SU-DHL-6 (cell line): ENCODE data around the gene ANKH.

Experiments used
- H2AFZ ChIP-seq: fragments of 200-600 bp; sonication (generic); 2 replicates; pipeline ENCODE4 v1.6.1; 2014; ENCODE audit warnings: low read depth, mild to moderate bottlenecking, moderate library complexity, mixed read lengths, antibody characterized with exemption, low read length; ENCODE audit not compliant: severe bottlenecking
- H3F3A ChIP-seq: fragments of 200-600 bp; shearing (Covaris generic); 2 replicates; pipeline ENCODE4 v1.6.0; 2016; ENCODE audit warnings: antibody characterized with exemption, mild to moderate bottlenecking; ENCODE audit not compliant: insufficient read depth
- H3K27ac ChIP-seq: fragments of 200-600 bp; sonication (generic); 2 replicates; pipeline ENCODE4 v1.5.1; 2016; ENCODE audit warnings: low read depth, mild to moderate bottlenecking, low read length, moderate library complexity, mixed read lengths
- H3K27me3 ChIP-seq: fragments of 200-600 bp; sonication (generic), shearing (Covaris generic); 2 replicates; pipeline ENCODE4 v1.6.0; 2014; ENCODE audit warnings: mild to moderate bottlenecking, low read length
- H3K36me3 ChIP-seq: fragments of 200-600 bp; sonication (generic); 2 replicates; pipeline ENCODE4 v1.6.1; 2014; ENCODE audit warnings: mild to moderate bottlenecking, low read length, mixed read lengths
- H3K4me2 ChIP-seq: fragments of 300-600, 200-600 bp; shearing (Covaris generic), sonication (generic); 2 replicates; pipeline ENCODE4 v1.6.0; 2014; ENCODE audit warnings: low read length, low read depth, mild to moderate bottlenecking; ENCODE audit not compliant: poor library complexity, severe bottlenecking
- H3K4me3 ChIP-seq: fragments of 200-600 bp; sonication (generic); 2 replicates; pipeline ENCODE4 v1.5.1; 2014; ENCODE audit warnings: antibody characterized with exemption, low read length, mild to moderate bottlenecking, mixed read lengths; ENCODE audit not compliant: insufficient read depth, poor library complexity, severe bottlenecking
- H3K79me2 ChIP-seq: fragments of 200-600 bp; sonication (generic); 2 replicates; pipeline ENCODE4 v1.6.1; 2014; ENCODE audit warnings: mild to moderate bottlenecking, low read length, moderate library complexity; ENCODE audit not compliant: insufficient read depth
- H3K9ac ChIP-seq: fragments of 200-600 bp; sonication (generic); 2 replicates; pipeline ENCODE4 v1.7.0; 2014; ENCODE audit warnings: mild to moderate bottlenecking, low read length
- H3K9me2 ChIP-seq: fragments of 200-600 bp; sonication (generic); replicated peaks from 2 replicates; pipeline ENCODE4 v1.6.1; 2014; ENCODE audit warnings: low read length; ENCODE audit not compliant: insufficient read depth
- H3K9me3 ChIP-seq: fragments of 200-600 bp; sonication (generic); 2 replicates; pipeline ENCODE4 v1.6.1; 2014; ENCODE audit warnings: low read length, mixed read lengths; ENCODE audit not compliant: insufficient read depth
- H4K20me1 ChIP-seq: fragments of 200-600 bp; sonication (generic); 2 replicates; pipeline ENCODE4 v1.6.1; 2014; ENCODE audit warnings: low read depth, mild to moderate bottlenecking, antibody characterized with exemption, low read length, moderate library complexity, mixed read lengths
- CTCF ChIP-seq: fragments of 200-600 bp; sonication (generic); IDR thresholded peaks from one replicate; pipeline ENCODE4 v1.5.1; 2017; ENCODE audit warnings: antibody characterized with exemption, mild to moderate bottlenecking, low read length, moderate library complexity; ENCODE audit not compliant: insufficient read depth, poor library complexity, severe bottlenecking
- EZH2phosphoT487 ChIP-seq: fragments of 200-600 bp; sonication (generic), shearing (Covaris generic); conservative IDR thresholded peaks from 2 replicates; pipeline ENCODE4 v1.6.1; 2018; ENCODE audit warnings: mild to moderate bottlenecking, antibody characterized with exemption, low read length, moderate library complexity, mixed read lengths

The ANKH gene

GRCh38 chr5:14793851-14794250 lies 77.7 kb downstream of the ANKH start:
- H3K9ac ChIP-seq: no peak overlapping the region
- H3K27ac ChIP-seq: no peak overlapping the region
- no peaks in the 10 kb centered on the region for H3K9me3 ChIP-seq
- peaks cover 4% of the 10 kb centered on the region; the same call in 1 of the 2 replicates for H3F3A ChIP-seq
- no peak overlapping the region for H3K4me2 ChIP-seq
- no peaks in the 10 kb centered on the region for H3K27me3 ChIP-seq
- no peaks in the 10 kb centered on the region for H3K9me2 ChIP-seq
- H3K36me3 ChIP-seq: no peaks in the 10 kb centered on the region
- H4K20me1 ChIP-seq: 0 out of 2 replicates have a peak, but pooled peaks cover under 1% of the 10 kb centered on the region
- H3K4me3 ChIP-seq: no peak overlapping the region
- no peak overlapping the region for H2AFZ ChIP-seq
- TF ChIP-seq EZH2phosphoT487 (no peak), CTCF (no peak)
- no peaks in the 10 kb centered on the region; the same call in 1 of the 2 replicates for H3K79me2 ChIP-seq

- TF ChIP-seq EZH2phosphoT487 (no peak), CTCF (no peak)
- Histone ChIP-seq H3K79me2 (peaks cover 12% of the 10 kb centered on the region), H3K4me2 (no peak overlapping the region), H3K4me3 (no peak overlapping the region), H3K27ac (no peak overlapping the region), H4K20me1 (no peaks in the 10 kb centered on the region), H2AFZ (no peak overlapping the region), H3K9ac (no peak overlapping the region), H3K36me3 (no peaks in the 10 kb centered on the region), H3F3A (peaks cover 4% of the 10 kb centered on the region; the same call in 1 of the 2 replicates), H3K9me3 (no peaks in the 10 kb centered on the region), H3K9me2 (no peaks in the 10 kb centered on the region), H3K27me3 (no peaks in the 10 kb centered on the region)
Observed at GRCh38 chr5:14790911-14791310, 80.7 kb downstream of the ANKH start.

- H3K9me3 ChIP-seq: no peaks in the 10 kb centered on the region
- H3K36me3 ChIP-seq: no peaks in the 10 kb centered on the region
- H3K9ac ChIP-seq: no peak overlapping the region
- TF ChIP-seq EZH2phosphoT487: no peak
- H4K20me1 ChIP-seq: no peaks in the 10 kb centered on the region
- H3K9me2 ChIP-seq: no peaks in the 10 kb centered on the region
- H2AFZ ChIP-seq: no peak overlapping the region
- no peak overlapping the region for H3K4me3 ChIP-seq
- H3K27me3 ChIP-seq: no peaks in the 10 kb centered on the region
- H3F3A ChIP-seq: peaks cover 4% of the 10 kb centered on the region; the same call in 1 of the 2 replicates
- no peak overlapping the region for H3K27ac ChIP-seq
- H3K4me2 ChIP-seq: no peak overlapping the region
- H3K79me2 ChIP-seq: peaks cover 14% of the 10 kb centered on the region
Observed at GRCh38 chr5:14790220-14790619, 81.4 kb downstream of the ANKH start.

GRCh38 chr5:14787801-14788579 lies 83.6 kb downstream of the ANKH start:
- no peak overlapping the region for H3K9ac ChIP-seq
- no peaks in the 10 kb centered on the region for H3K36me3 ChIP-seq
- peaks cover 35% of the 10 kb centered on the region for H3K79me2 ChIP-seq
- H3K9me2 ChIP-seq: no peaks in the 10 kb centered on the region
- no peak overlapping the region for H3K4me2 ChIP-seq
- H3K27ac ChIP-seq: no peak overlapping the region
- H3F3A ChIP-seq: peaks cover 4% of the 10 kb centered on the region; the same call in 1 of the 2 replicates
- no peaks in the 10 kb centered on the region for H4K20me1 ChIP-seq
- no peak overlapping the region for H3K4me3 ChIP-seq
- H3K27me3 ChIP-seq: no peaks in the 10 kb centered on the region
- no peak for TF ChIP-seq CTCF
- TF ChIP-seq EZH2phosphoT487: no peak
- no peaks in the 10 kb centered on the region for H3K9me3 ChIP-seq
- H2AFZ ChIP-seq: no peak overlapping the region
